DND-41 (cell line): ENCODE results near the gene ATP5F1C.

ENCODE experiments used
- ATAC-seq: fragments of 200-7000 bp; cut with Tn5 transposase; 3 replicates; pipeline ENCODE4 v1.9.1; 2021; ENCODE audit warnings: low read depth; ENCODE audit not compliant: insufficient read depth
- DNase-seq: peaks from one replicate; pipeline ENCODE4 v3.0.0-alpha.2; 2020
- H2AFZ ChIP-seq: 2 replicates; pipeline ENCODE4 v1.6.0; 2012; ENCODE audit warnings: low read depth, low read length
- H3K27ac ChIP-seq: 2 replicates; pipeline ENCODE4 v1.5.1; 2012; ENCODE audit warnings: low read length, inconsistent platforms
- H3K27me3 ChIP-seq: fragments of 200-600 bp; sonication (generic); 2 replicates; pipeline ENCODE4 v1.6.0; 2012; ENCODE audit warnings: low read length, mild to moderate bottlenecking, inconsistent platforms; ENCODE audit not compliant: insufficient read depth, poor library complexity
- H3K36me3 ChIP-seq: 2 replicates; pipeline ENCODE4 v1.5.1; 2012; ENCODE audit warnings: low read length, inconsistent platforms; ENCODE audit not compliant: insufficient read depth
- H3K4me1 ChIP-seq: 2 replicates; pipeline ENCODE4 v1.5.1; 2012; ENCODE audit warnings: mild to moderate bottlenecking, low read length; ENCODE audit not compliant: insufficient read depth
- H3K4me2 ChIP-seq: 2 replicates; pipeline ENCODE4 v1.6.0; 2012; ENCODE audit warnings: mild to moderate bottlenecking, moderate library complexity, low read length, inconsistent platforms; ENCODE audit not compliant: insufficient read depth
- H3K4me3 ChIP-seq, 2 experiments: fragments of 200-600 bp in 1 of 2; shearing (Covaris generic) in 1 of 2; 2 replicates each; pipeline ENCODE4 v1.5.1; 2012 to 2016; ENCODE audit warnings: inconsistent platforms in 2 of 2, low read length in 2 of 2, mild to moderate bottlenecking in 2 of 2, low read depth in 1 of 2, moderate library complexity in 1 of 2
- H3K79me2 ChIP-seq: 2 replicates; pipeline ENCODE4 v1.6.0; 2012; ENCODE audit warnings: low read length, inconsistent platforms; ENCODE audit not compliant: insufficient read depth
- H3K9ac ChIP-seq: 2 replicates; pipeline ENCODE4 v1.6.0; 2012; ENCODE audit warnings: low read depth, mild to moderate bottlenecking, inconsistent platforms, low read length, moderate library complexity
- H3K9me3 ChIP-seq: 2 replicates; pipeline ENCODE4 v1.5.1; 2012; ENCODE audit warnings: low read length, moderate library complexity, mild to moderate bottlenecking, inconsistent platforms; ENCODE audit not compliant: insufficient read depth, severe bottlenecking
- H4K20me1 ChIP-seq: 2 replicates; pipeline ENCODE4 v1.6.0; 2012; ENCODE audit warnings: low read length; ENCODE audit not compliant: insufficient read depth
- EZH2 ChIP-seq: IDR thresholded peaks from 3 replicates; pipeline ENCODE4 v1.6.1; 2012; ENCODE audit warnings: borderline replicate concordance, low read depth, mild to moderate bottlenecking, moderate library complexity, low read length, inconsistent platforms; ENCODE audit not compliant: severe bottlenecking
- TF ChIP-seq, protein P1 (sequence below): IDR thresholded peaks from 2 replicates; pipeline ENCODE4 v1.5.1; 2012; ENCODE audit warnings: borderline replicate concordance, low read length, moderate library complexity, mild to moderate bottlenecking; ENCODE audit not compliant: poor library complexity, severe bottlenecking; ENCODE audit errors: extremely low read depth

Gene ATP5F1C

DNA sequence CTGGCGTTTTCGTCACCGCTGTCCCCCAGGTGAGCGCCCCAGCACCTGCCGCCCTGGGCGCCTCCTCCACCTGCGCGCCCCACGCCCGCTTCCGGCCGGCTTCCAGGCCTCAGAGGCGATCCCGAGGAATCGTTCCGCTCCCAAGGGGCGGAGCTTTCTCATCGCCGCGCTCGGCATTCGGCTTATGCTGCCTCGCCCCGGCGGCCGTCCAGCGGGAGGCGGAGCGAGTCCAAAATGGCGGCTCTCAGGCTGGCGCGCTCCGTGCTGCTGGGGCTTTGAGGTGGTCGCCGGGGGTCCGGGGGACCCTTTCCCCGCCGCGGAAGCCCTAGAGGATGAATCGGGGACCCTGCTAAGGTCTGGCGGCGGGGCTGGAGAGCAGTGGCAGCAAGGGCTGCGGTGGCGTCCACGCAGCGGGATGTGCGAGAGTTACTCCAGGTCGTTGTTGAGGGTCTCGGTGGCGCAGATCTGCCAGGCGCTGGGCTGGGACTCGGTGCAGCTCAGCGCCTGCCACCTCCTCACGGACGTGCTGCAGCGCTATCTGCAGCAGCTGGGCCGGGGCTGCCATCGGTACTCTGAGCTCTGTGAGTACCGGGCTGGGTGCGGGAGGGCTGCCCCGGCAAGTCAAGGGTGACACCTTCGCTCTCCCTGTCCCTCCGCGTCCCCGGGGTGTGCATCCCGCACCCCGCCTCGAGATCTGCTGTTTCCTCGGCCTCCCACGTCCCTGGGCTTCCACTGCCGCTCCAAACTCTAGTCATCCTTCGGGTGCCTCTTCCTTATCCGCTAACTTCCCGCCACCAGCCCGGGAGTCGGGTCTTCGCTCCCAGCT lies 30.5 kb downstream of the ATP5F1C start, which contains the start of gene TAF3:
Gene TAF3, plus strand, starts transcription at position 211 of the 826 bp plus-strand sequence. Its CDS starts 205 bp downstream, at position 416.
- peak within 1 kb of the TSS; percentile 95 for H2AFZ ChIP-seq
- H3K4me2 ChIP-seq = peak within 1 kb of the TSS; percentile 83
- peak within 1 kb of the TSS; percentile 59 to 87 for H3K4me3 ChIP-seq
- no peaks in the 10 kb centered on the region for H3K9me3 ChIP-seq
- peak within 1 kb of the TSS; percentile 77 for H3K27ac ChIP-seq
- peak; percentile 83 for ATAC-seq
- H3K79me2 ChIP-seq = peaks cover 35% of the 10 kb centered on the region
- H3K4me1 ChIP-seq = peaks cover 32% of the 10 kb centered on the region
- peak within 1 kb of the TSS; percentile 73 for H3K9ac ChIP-seq
- TF ChIP-seq, protein P1, sequence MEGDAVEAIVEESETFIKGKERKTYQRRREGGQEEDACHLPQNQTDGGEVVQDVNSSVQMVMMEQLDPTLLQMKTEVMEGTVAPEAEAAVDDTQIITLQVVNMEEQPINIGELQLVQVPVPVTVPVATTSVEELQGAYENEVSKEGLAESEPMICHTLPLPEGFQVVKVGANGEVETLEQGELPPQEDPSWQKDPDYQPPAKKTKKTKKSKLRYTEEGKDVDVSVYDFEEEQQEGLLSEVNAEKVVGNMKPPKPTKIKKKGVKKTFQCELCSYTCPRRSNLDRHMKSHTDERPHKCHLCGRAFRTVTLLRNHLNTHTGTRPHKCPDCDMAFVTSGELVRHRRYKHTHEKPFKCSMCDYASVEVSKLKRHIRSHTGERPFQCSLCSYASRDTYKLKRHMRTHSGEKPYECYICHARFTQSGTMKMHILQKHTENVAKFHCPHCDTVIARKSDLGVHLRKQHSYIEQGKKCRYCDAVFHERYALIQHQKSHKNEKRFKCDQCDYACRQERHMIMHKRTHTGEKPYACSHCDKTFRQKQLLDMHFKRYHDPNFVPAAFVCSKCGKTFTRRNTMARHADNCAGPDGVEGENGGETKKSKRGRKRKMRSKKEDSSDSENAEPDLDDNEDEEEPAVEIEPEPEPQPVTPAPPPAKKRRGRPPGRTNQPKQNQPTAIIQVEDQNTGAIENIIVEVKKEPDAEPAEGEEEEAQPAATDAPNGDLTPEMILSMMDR = no peak
- no peak for TF ChIP-seq EZH2
- no peaks in the 10 kb centered on the region for H3K27me3 ChIP-seq
- H4K20me1 ChIP-seq = no peaks in the 10 kb centered on the region
- peak; percentile 93 for DNase-seq
- H3K36me3 ChIP-seq = peaks cover 3% of the 10 kb centered on the region; the same call in 1 of the 2 replicates

- H3K27ac ChIP-seq = peak overlapping the region; percentile 77
- peaks cover 3% of the 10 kb centered on the region; the same call in 1 of the 2 replicates for H3K36me3 ChIP-seq
- H4K20me1 ChIP-seq = no peaks in the 10 kb centered on the region
- TF ChIP-seq, protein P1 = peak; percentile 38
- no peak for TF ChIP-seq EZH2
- DNase-seq (peak; percentile 36), ATAC-seq (peak; percentile 41)
- H3K27me3 ChIP-seq = no peaks in the 10 kb centered on the region
- no peaks in the 10 kb centered on the region for H3K9me3 ChIP-seq
- H3K9ac ChIP-seq = peak overlapping the region; percentile 73
- peak overlapping the region; percentile 95 for H2AFZ ChIP-seq
- H3K4me3 ChIP-seq = peak overlapping the region; percentile 59 to 87
- H3K79me2 ChIP-seq = peaks cover 35% of the 10 kb centered on the region
- H3K4me1 ChIP-seq = peaks cover 32% of the 10 kb centered on the region
- peak overlapping the region; percentile 83 for H3K4me2 ChIP-seq
Measured at GRCh38 chr10:7819121-7819460, 31.1 kb downstream of the ATP5F1C start.

- no peak for ATAC-seq
- no peak for DNase-seq
- H3K9me3 ChIP-seq = no peaks in the 10 kb centered on the region
- H3K4me1 ChIP-seq = peaks cover 19% of the 10 kb centered on the region
- no peak overlapping the region for H3K4me2 ChIP-seq
- H3K27ac ChIP-seq = no peak overlapping the region
- TF ChIP-seq, protein P1 = no peak
- no peak for TF ChIP-seq EZH2
- peaks cover 53% of the 10 kb centered on the region for H3K79me2 ChIP-seq
- no peak overlapping the region for H2AFZ ChIP-seq
- H4K20me1 ChIP-seq = no peaks in the 10 kb centered on the region; the same call in 1 of the 2 replicates
- H3K9ac ChIP-seq = no peak overlapping the region
- no peaks in the 10 kb centered on the region for H3K27me3 ChIP-seq
- H3K4me3 ChIP-seq = no peak overlapping the region
- peaks cover 35% of the 10 kb centered on the region; the same call in 1 of the 2 replicates for H3K36me3 ChIP-seq
Measured at GRCh38 chr10:7824251-7824650, 36.3 kb downstream of the ATP5F1C start.
